Left lung (tissue), 10 donors: ENCODE results near the gene PTPRT. TPM values are rescaled to one million over a fixed set of nuclear protein-coding genes. Genes with fewer than 3 reads are reported as not detected.

Experiments
- ATAC-seq: fragments of 200-7000 bp; cut with Tn5 transposase; one replicate; pipeline ENCODE4 v1.9.1; 2020; ENCODE audit warnings: moderate library complexity
- DNase-seq, 4 donors: peaks; one replicate each; pipeline ENCODE4 v3.0.0-alpha.2; 2013 to 2020
- H3K27ac ChIP-seq, 2 donors: fragments of 200-600 bp; sonication (generic) in 1 of 2; one replicate each; pipeline versions ENCODE4 v1.5.0 to v1.8.0; 2020 to 2021
- H3K27me3 ChIP-seq, 2 donors: fragments of 200-600 bp; sonication (generic) in 1 of 2; one replicate each; pipeline versions ENCODE4 v1.5.0 to v1.8.0; 2020 to 2021
- H3K36me3 ChIP-seq, 2 donors: fragments of 200-600 bp; sonication (generic) in 1 of 2; one replicate each; pipeline versions ENCODE4 v1.5.0 to v1.8.0; 2020 to 2021
- H3K4me1 ChIP-seq, 2 donors: fragments of 200-600 bp; one replicate each; pipeline ENCODE4 v1.8.0; 2021
- H3K4me3 ChIP-seq, 2 donors: fragments of 200-600 bp; sonication (generic) in 1 of 2; one replicate each; pipeline versions ENCODE4 v1.5.0 to v1.8.0; 2020 to 2021; ENCODE audit warnings: mild to moderate bottlenecking in 1 of 2
- H3K9me3 ChIP-seq, 2 donors: fragments of 200-600 bp; sonication (generic) in 1 of 2; one replicate each; pipeline versions ENCODE4 v1.5.0 to v1.8.0; 2020 to 2021
- CTCF ChIP-seq, 2 donors: fragments of 200-600 bp; sonication (generic) in 1 of 2; IDR thresholded peaks; one replicate each; pipeline versions ENCODE4 v1.5.0 to v1.8.0; 2021; ENCODE audit warnings: antibody characterized with exemption in 2 of 2
- intact Hi-C, 2 donors: fragments of 100-400 bp; cut with DNase I; formaldehyde crosslinking; loops; one replicate each; pipeline versions ENCODE4 v1.11.2 to v1.14.2; 2022
- polyA plus RNA-seq, 6 donors: library from polyadenylated mRNA; unstranded; fragments of 120-200 nt; gene quantifications; one replicate each; pipeline ENCODE4 v1.2.1, GENCODE V29; 2013; ENCODE audit not compliant: insufficient read length in 6 of 6
- total RNA-seq, 2 donors: library from RNA; stranded (reverse); fragmentation: NEBNext Ultra II Directional; extraction: Animal tissue kit (Norgen Biotek cat#: 25700); gene quantifications; one replicate each; pipeline ENCODE4 v1.2.1, GENCODE V29; 2021
- donor health status: DM: no; HTN: yes; CAD: no.
- donor health status: DM: no; HTN: no; CAD: no.

The PTPRT gene
- total and polyA plus RNA-seq, 8 donors = 0.15 to 2.9 (median 1.4) TPM

GRCh38 chr20:42125426-42125825 lies 1064.3 kb downstream of the PTPRT start:
- intact Hi-C loops = no loop called here
- H3K27me3 ChIP-seq = no peaks in the 10 kb centered on the region
- no peak overlapping the region for H3K4me3 ChIP-seq
- H3K36me3 ChIP-seq = no peaks in the 10 kb centered on the region
- no peak for ATAC-seq
- no peak for TF ChIP-seq CTCF (IDR thresholded peaks at IDR 0.05)
- no peak for DNase-seq
- H3K9me3 ChIP-seq = no peaks in the 10 kb centered on the region
- no peak overlapping the region for H3K27ac ChIP-seq
- H3K4me1 ChIP-seq = no peaks in the 10 kb centered on the region

GRCh38 chr20:42123981-42124473 lies 1065.7 kb downstream of the PTPRT start:
- no peak overlapping the region for H3K4me3 ChIP-seq
- no peaks in the 10 kb centered on the region for H3K9me3 ChIP-seq
- TF ChIP-seq CTCF (IDR thresholded peaks at IDR 0.05) = no peak
- no peaks in the 10 kb centered on the region for H3K36me3 ChIP-seq
- H3K27me3 ChIP-seq = no peaks in the 10 kb centered on the region
- DNase-seq (no peak), ATAC-seq (no peak)
- H3K27ac ChIP-seq = no peak overlapping the region
- H3K4me1 ChIP-seq = no peaks in the 10 kb centered on the region
- intact Hi-C loops = no loop called here

GRCh38 chr20:42118409-42119125 lies 1071.1 kb downstream of the PTPRT start:
- ATAC-seq = no peak

GRCh38 chr20:42118001-42118400 lies 1071.7 kb downstream of the PTPRT start:
- no peak overlapping the region for H3K27ac ChIP-seq
- no peaks in the 10 kb centered on the region for H3K9me3 ChIP-seq
- H3K4me1 ChIP-seq = no peaks in the 10 kb centered on the region
- intact Hi-C loops = no loop called here
- ATAC-seq (no peak), DNase-seq (no peak)
- H3K36me3 ChIP-seq = no peaks in the 10 kb centered on the region
- H3K4me3 ChIP-seq = no peak overlapping the region
- TF ChIP-seq CTCF (IDR thresholded peaks at IDR 0.05) = no peak
- H3K27me3 ChIP-seq = no peaks in the 10 kb centered on the region

More at GRCh38 chr20:42118409-42119125, 1071.1 kb downstream of the PTPRT start:
- H3K4me1 ChIP-seq = no peaks in the 10 kb centered on the region
- DNase-seq = no peak
- H3K9me3 ChIP-seq = no peaks in the 10 kb centered on the region
- no peak overlapping the region for H3K4me3 ChIP-seq
- no peak overlapping the region for H3K27ac ChIP-seq
- TF ChIP-seq CTCF (IDR thresholded peaks at IDR 0.05) = no peak
- no peaks in the 10 kb centered on the region for H3K36me3 ChIP-seq
- H3K27me3 ChIP-seq = no peaks in the 10 kb centered on the region
- intact Hi-C loops = no loop called here

GRCh38 chr20:42113236-42113635 lies 1076.5 kb downstream of the PTPRT start:
- DNase-seq = no peak
- TF ChIP-seq CTCF (IDR thresholded peaks at IDR 0.05) = no peak
- H3K9me3 ChIP-seq = no peaks in the 10 kb centered on the region
- ATAC-seq = no peak
- no peak overlapping the region for H3K27ac ChIP-seq
- no peaks in the 10 kb centered on the region for H3K4me1 ChIP-seq
- no peak overlapping the region for H3K4me3 ChIP-seq
- intact Hi-C loops = no loop called here
- no peaks in the 10 kb centered on the region for H3K27me3 ChIP-seq
- H3K36me3 ChIP-seq = no peaks in the 10 kb centered on the region
